HFFc6 (cell line): ENCODE results near the gene CAMK2B. TPM values are rescaled to one million over a fixed set of nuclear protein-coding genes. Genes with fewer than 3 reads are reported as not detected.
A peak's percentile ranks its signal among the peaks of the same experiment; 100 is the strongest.

Experiments
- DNase-seq: peaks from one replicate; pipeline ENCODE4 v3.0.0-alpha.2; 2018
- H3K27ac Mint-ChIP-seq: 2 replicates; pipeline ENCODE4 v1.8.0; 2020; ENCODE audit warnings: mild to moderate bottlenecking, mixed read lengths
- H3K27me3 Mint-ChIP-seq: 2 replicates; pipeline ENCODE4 v1.8.0; 2021; ENCODE audit warnings: mild to moderate bottlenecking, moderate library complexity, mixed read lengths; ENCODE audit not compliant: insufficient read depth
- H3K36me3 Mint-ChIP-seq: 2 replicates; pipeline ENCODE4 v1.8.0; 2021; ENCODE audit warnings: low read depth, mixed read lengths
- H3K4me1 Mint-ChIP-seq: 2 replicates; pipeline ENCODE4 v1.8.0; 2020; ENCODE audit warnings: low read depth, mixed read lengths
- H3K4me3 Mint-ChIP-seq: 2 replicates; pipeline ENCODE4 v1.8.0; 2020; ENCODE audit warnings: mild to moderate bottlenecking, moderate library complexity, mixed read lengths
- H3K9me3 Mint-ChIP-seq: 2 replicates; pipeline ENCODE4 v1.8.0; 2020; ENCODE audit warnings: mild to moderate bottlenecking, mixed read lengths
- total RNA-seq, 6 experiments: library from RNA; stranded (reverse); fragmentation: NEBNext Ultra II Directional; extraction: Animal tissue kit (Norgen Biotek cat#: 25700); gene quantifications; 2 replicates in 1 of 6; 3 replicates in 5 of 6; pipeline ENCODE4 v1.2.3, GENCODE V29; 2021
- TF ChIP-seq, protein P1 (sequence below): fragments of 200-600 bp; sonication (generic); IDR thresholded peaks from 2 replicates; pipeline ENCODE4 v1.5.0; 2021; ENCODE audit warnings: antibody characterized with exemption, mild to moderate bottlenecking

CAMK2B gene
- total RNA-seq, 6 experiments from 2014 or later: 0.11 to 0.41 TPM; not detected in 4

DNA sequence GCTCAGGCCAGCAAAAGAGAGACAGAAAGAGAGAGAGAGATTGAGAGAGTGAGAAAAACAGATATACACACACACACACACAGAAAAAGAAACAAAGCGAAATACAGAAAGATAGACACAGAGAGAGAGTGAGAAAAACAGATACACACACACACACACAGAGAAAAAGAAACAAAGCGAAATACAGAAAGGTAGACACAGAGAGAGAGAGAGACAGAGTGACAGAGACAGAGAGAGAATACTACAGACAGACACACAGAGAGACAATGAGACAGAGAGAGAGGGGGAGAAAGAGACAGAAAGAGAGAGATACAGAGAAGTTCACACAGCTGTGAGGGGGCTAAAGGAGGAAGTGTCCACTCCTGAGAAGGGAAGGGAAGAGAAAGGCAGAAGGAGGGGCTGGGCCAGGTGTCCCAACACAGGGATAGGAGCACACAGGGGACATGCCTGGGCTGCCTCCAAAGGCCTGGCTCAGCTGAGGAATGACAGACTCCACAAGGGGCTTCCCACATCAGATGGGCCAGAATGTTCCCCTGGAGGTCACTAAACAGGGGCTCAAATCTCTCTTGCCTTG, 140.4 kb downstream of the CAMK2B start:
- peaks cover 11% of the 10 kb centered on the region for H3K27me3 Mint-ChIP-seq
- peaks cover 16% of the 10 kb centered on the region for H3K9me3 Mint-ChIP-seq
- no peak for DNase-seq
- H3K36me3 Mint-ChIP-seq: peaks cover 18% of the 10 kb centered on the region
- H3K27ac Mint-ChIP-seq: peak overlapping the region; percentile 79
- TF ChIP-seq, protein P1, sequence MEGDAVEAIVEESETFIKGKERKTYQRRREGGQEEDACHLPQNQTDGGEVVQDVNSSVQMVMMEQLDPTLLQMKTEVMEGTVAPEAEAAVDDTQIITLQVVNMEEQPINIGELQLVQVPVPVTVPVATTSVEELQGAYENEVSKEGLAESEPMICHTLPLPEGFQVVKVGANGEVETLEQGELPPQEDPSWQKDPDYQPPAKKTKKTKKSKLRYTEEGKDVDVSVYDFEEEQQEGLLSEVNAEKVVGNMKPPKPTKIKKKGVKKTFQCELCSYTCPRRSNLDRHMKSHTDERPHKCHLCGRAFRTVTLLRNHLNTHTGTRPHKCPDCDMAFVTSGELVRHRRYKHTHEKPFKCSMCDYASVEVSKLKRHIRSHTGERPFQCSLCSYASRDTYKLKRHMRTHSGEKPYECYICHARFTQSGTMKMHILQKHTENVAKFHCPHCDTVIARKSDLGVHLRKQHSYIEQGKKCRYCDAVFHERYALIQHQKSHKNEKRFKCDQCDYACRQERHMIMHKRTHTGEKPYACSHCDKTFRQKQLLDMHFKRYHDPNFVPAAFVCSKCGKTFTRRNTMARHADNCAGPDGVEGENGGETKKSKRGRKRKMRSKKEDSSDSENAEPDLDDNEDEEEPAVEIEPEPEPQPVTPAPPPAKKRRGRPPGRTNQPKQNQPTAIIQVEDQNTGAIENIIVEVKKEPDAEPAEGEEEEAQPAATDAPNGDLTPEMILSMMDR: no peak
- H3K4me1 Mint-ChIP-seq: peaks cover 18% of the 10 kb centered on the region
- H3K4me3 Mint-ChIP-seq: peak overlapping the region; percentile 28

DNA sequence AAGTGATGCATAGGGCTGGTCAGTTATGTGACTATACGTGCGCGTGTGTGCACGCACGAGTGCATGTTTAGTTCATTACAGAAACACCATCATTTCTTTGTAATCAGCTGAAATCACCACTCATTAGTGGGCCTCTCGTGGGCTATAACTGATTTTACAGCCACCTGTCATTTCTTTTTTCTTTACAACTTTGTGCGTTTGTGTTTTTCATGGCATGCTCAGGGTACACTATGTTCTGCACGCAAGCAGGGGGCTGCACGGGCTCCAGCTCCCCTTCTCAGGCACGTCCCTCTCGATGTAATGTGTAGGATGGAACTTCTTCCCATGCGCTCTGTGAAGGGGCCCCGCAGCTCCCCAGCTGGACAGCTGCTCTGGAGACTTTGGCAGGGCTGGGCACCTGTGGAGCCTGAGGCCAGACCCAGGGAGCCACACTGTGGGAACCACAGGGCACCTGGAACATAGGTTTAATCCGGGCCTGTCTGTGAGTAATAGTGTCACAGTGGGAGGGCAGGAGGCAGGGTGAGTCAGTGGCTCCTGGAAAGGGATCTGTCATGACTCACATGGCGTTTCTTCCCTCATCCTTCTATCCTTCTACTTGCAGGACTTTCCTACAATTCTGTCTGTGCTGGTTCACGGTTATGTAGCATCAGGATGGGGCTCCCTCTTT, 141.1 kb downstream of the CAMK2B start:
- Mint-ChIP-seq H3K9me3 (peaks cover 16% of the 10 kb centered on the region), H3K4me3 (peak overlapping the region; percentile 28), H3K27me3 (peaks cover 15% of the 10 kb centered on the region), H3K36me3 (peaks cover 18% of the 10 kb centered on the region), H3K27ac (peak overlapping the region; percentile 79), H3K4me1 (peaks cover 18% of the 10 kb centered on the region)
- TF ChIP-seq, protein P1: no peak
- peak; percentile 78 for DNase-seq

DNA sequence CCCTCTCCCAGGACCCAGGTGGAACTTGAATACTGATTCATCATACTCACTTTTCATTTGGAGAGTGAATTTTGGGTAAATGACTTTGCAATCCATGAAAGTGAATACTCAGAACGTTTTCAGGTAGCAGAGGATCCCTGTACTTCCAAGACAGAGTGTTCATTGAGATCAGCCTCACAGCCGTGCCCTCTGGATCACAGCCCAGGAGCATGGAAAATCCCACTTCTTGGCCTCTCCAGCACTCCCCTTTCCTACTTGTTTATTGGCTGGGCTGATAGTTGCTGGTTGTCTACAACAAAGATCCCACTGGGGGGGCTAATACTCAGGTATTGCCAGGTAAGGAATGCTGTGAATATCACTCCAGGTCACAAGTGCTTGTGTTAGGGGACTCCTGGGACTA, 142.0 kb downstream of the CAMK2B start:
- Mint-ChIP-seq H3K27ac (no peak overlapping the region), H3K27me3 (peaks cover 18% of the 10 kb centered on the region), H3K9me3 (peaks cover 16% of the 10 kb centered on the region), H3K4me3 (no peak overlapping the region), H3K4me1 (peaks cover 18% of the 10 kb centered on the region), H3K36me3 (peaks cover 18% of the 10 kb centered on the region)
- no peak for DNase-seq
- TF ChIP-seq, protein P1: no peak

DNA sequence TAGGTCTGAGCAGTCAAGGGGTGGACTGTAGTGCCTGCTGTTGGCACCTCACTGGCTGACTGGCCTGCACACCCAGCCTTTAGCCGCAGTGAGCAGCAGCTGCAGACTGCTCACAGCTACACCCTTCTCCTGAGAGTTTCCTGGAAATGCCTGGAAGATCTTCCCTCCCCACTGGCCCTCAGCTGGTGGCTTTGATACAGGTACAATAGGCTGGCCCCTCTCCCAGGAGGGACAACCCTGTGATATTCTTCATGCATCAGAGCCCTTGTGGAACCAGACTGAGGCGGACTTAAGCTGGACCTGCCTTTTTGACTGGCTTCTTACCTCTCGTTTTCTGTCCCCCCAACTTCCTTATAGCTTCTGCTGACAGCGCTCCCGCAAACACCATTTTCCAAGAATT, 142.6 kb downstream of the CAMK2B start:
- peaks cover 18% of the 10 kb centered on the region for H3K27me3 Mint-ChIP-seq
- H3K4me1 Mint-ChIP-seq: peaks cover 24% of the 10 kb centered on the region
- no peak for DNase-seq
- H3K27ac Mint-ChIP-seq: no peak overlapping the region
- TF ChIP-seq, protein P1: no peak
- peaks cover 18% of the 10 kb centered on the region for H3K36me3 Mint-ChIP-seq
- H3K9me3 Mint-ChIP-seq: peaks cover 16% of the 10 kb centered on the region
- H3K4me3 Mint-ChIP-seq: no peak overlapping the region

DNA sequence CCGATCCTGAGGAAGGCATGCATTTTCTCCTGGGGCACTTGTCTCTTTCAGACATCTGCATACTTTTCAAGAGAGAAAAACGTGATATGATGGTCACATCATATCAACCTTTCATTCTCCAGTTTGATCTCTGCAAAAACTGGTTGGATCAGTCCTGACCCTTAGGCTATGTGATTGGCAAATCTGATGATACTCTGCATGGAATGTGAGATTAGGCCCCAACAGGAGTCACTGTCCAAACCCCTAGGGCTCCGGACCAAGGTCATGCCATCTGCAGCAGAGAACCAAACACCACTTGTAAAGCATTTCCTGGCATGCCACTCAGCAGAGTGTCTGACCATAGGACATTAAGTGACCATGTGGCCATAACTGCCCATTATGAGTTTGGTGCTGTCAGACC, 144.8 kb downstream of the CAMK2B start:
- Mint-ChIP-seq H3K36me3 (peaks cover 18% of the 10 kb centered on the region), H3K27ac (no peak overlapping the region), H3K27me3 (peaks cover 31% of the 10 kb centered on the region), H3K4me3 (no peak overlapping the region), H3K9me3 (peaks cover 16% of the 10 kb centered on the region), H3K4me1 (peaks cover 30% of the 10 kb centered on the region)
- TF ChIP-seq, protein P1: no peak
- no peak for DNase-seq
